K562 (cell line): ENCODE data around the gene GCN1. TPM values are rescaled to one million over a fixed set of nuclear protein-coding genes. Genes with fewer than 3 reads are reported as not detected.

Experiments used
- CBX8 ChIP-seq: fragments of 200-600 bp; sonication (generic); IDR thresholded peaks from 2 replicates; pipeline ENCODE4 v1.6.1; 2012; ENCODE audit warnings: borderline replicate concordance, mixed run types, low read depth, mild to moderate bottlenecking, moderate library complexity, mixed read lengths, low read length, control low read depth, inconsistent platforms; ENCODE audit not compliant: poor library complexity, severe bottlenecking; ENCODE audit errors: extremely low read depth
- CLOCK ChIP-seq: fragments of 250-450 bp; sonication (Bioruptor Pico); IDR thresholded peaks from 2 replicates; pipeline ENCODE4 v1.4.0; 2020; ENCODE audit warnings: mild to moderate bottlenecking, moderate library complexity, borderline replicate concordance
- CREB3 ChIP-seq: fragments of 450-650 bp; conservative IDR thresholded peaks from 2 replicates; pipeline ENCODE4 v1.6.1; 2016; ENCODE audit warnings: missing genetic modification characterization, low read depth, mild to moderate bottlenecking, missing compliant biosample characterization, moderate library complexity
- DLX4 ChIP-seq: fragments of 250-450 bp; sonication (Bioruptor Pico); IDR thresholded peaks from 2 replicates; pipeline ENCODE4 v1.6.1; 2021; ENCODE audit warnings: mild to moderate bottlenecking
- ETS2 ChIP-seq: IDR thresholded peaks from 2 replicates; pipeline ENCODE4 v1.6.1; 2016; ENCODE audit warnings: borderline replicate concordance, missing genetic modification characterization, mild to moderate bottlenecking, moderate library complexity, missing compliant biosample characterization; ENCODE audit not compliant: poor library complexity, severe bottlenecking
- ETV1 ChIP-seq: fragments of 450-650 bp; conservative IDR thresholded peaks from 2 replicates; pipeline ENCODE4 v1.6.1; 2016; ENCODE audit warnings: missing genetic modification characterization, control low read depth, low read depth, missing compliant biosample characterization
- HBP1 ChIP-seq: fragments of 450-650 bp; formaldehyde crosslinking; IDR thresholded peaks from 2 replicates; pipeline ENCODE4 v1.4.0; 2022; ENCODE audit warnings: missing genetic modification characterization
- HNRNPLL ChIP-seq: fragments of 200-400 bp; formaldehyde crosslinking; IDR thresholded peaks from 2 replicates; pipeline ENCODE4 v1.6.1; 2017; ENCODE audit warnings: low read length, low read depth, mild to moderate bottlenecking; ENCODE audit not compliant: poor library complexity, severe bottlenecking
- KHSRP ChIP-seq: fragments of 450-650 bp; IDR thresholded peaks from 2 replicates; pipeline ENCODE4 v1.6.1; 2017
- NONO ChIP-seq, 2 experiments: fragments of 200-400 bp in 1 of 2; fragments of 450-650 bp in 1 of 2; formaldehyde crosslinking in 1 of 2; IDR thresholded peaks; 2 replicates each; pipeline ENCODE4 v1.6.1; 2017; ENCODE audit warnings: low read depth in 2 of 2, mild to moderate bottlenecking in 2 of 2, moderate library complexity in 2 of 2, low read length in 1 of 2
- RBFOX2 ChIP-seq: fragments of 200-400 bp; formaldehyde crosslinking; IDR thresholded peaks from 2 replicates; pipeline ENCODE4 v1.6.1; 2017; ENCODE audit warnings: low read depth, mild to moderate bottlenecking, low read length, moderate library complexity
- RNF2 ChIP-seq: sonication (generic); IDR thresholded peaks from 2 replicates; pipeline ENCODE4 v1.6.1; 2016
- ZBTB2 ChIP-seq: fragments of 450-650 bp; IDR thresholded peaks from 2 replicates; pipeline ENCODE4 v1.6.1; 2016; ENCODE audit warnings: antibody characterized with exemption
- ZC3H8 ChIP-seq: fragments of 450-650 bp; IDR thresholded peaks from 2 replicates; pipeline ENCODE4 v1.6.1; 2017
- ZMIZ1 ChIP-seq, 2 experiments: fragments of 150-350 bp in 1 of 2; IDR thresholded peaks; 2 replicates each; pipeline ENCODE4 v1.6.1; 2012 to 2016; ENCODE audit warnings: low read depth in 2 of 2, low read length in 2 of 2, mild to moderate bottlenecking in 1 of 2, moderate library complexity in 1 of 2
- polyA plus RNA-seq, 8 experiments: library from polyadenylated mRNA; depleted of rRNA in 4 of 8; stranded (reverse) in 5 of 8; unstranded in 3 of 8; fragments of >200 nt; fragmentation: Nextera tagmentation in 2 of 8; fragmentation: Illumina TruSeq in 1 of 8; extraction: Ambion mirVana in 2 of 8; extraction: Trizol in 1 of 8; gene quantifications; 2 replicates each; pipeline versions ENCODE4 v1.2.1 to v1.2.3, GENCODE V29; 2011 to 2014; ENCODE audit warnings: inconsistent platforms in 1 of 8, missing spikeins in 1 of 8
- total RNA-seq, 7 experiments: library from RNA; depleted of rRNA in 6 of 7; stranded (reverse); fragments of >200 nt in 6 of 7; fragmentation: Illumina TruSeq in 2 of 7; extraction: Trizol in 2 of 7; gene quantifications; 2 replicates each; pipeline versions ENCODE4 v1.2.1 to v1.2.3, GENCODE V29; 2011 to 2021; ENCODE audit warnings: low replicate concordance in 1 of 7

Gene GCN1
- total and polyA plus RNA-seq, 9 of the 15 experiments (the other 6 are each of a cell fraction or from before 2014, with no cell fraction given) = 11.9 to 190 (median 51.7) TPM

GRCh38 chr12:120228291-120229070 lies 34.0 kb upstream of the GCN1 start (continued):
- TF ChIP-seq CLOCK (no peak), CREB3 (tag) (0 out of 2 replicates have a peak, but pooled peaks have one; percentile 52), DLX4 (CRISPR knock-in tag) (no peak), HNRNPLL (no peak), HBP1 (CRISPR knock-in tag) (no peak), ZC3H8 (no peak), ETS2 (tag) (no peak), CBX8 (no peak), ZBTB2 (no peak), ETV1 (no peak), ZMIZ1 (IDR thresholded peaks at IDR 0.05; ENCODE audit: low read depth in 2 of 2, low read length in 2 of 2) (no peak), RNF2 (no peak), KHSRP (no peak), RBFOX2 (0 out of 2 replicates have a peak, but pooled peaks have one; percentile 22), NONO (IDR thresholded peaks at IDR 0.05; ENCODE audit: low read depth in 2 of 2, low read length in 1 of 2) (no peak)
